HuH-7.5 (cell line): ENCODE measurements around the gene CLEC4D.
"Not testable (repeated sequence)": the region's sequence is repeated elsewhere in the genome, so short reads cannot be mapped to it uniquely, and the experiment has no call there.

Experiments used
- DNase-seq: peaks from one replicate; pipeline ENCODE4 v3.0.0; 2011; ENCODE audit warnings: low spot score

CLEC4D gene

GRCh38 chr12:8532045-8532444 lies 18.7 kb downstream of the CLEC4D start:
- DNase-seq = no peak

GRCh38 chr12:8537820-8538219 lies 24.5 kb downstream of the CLEC4D start:
- DNase-seq = not testable (repeated sequence)

GRCh38 chr12:8540831-8541230 lies 27.5 kb downstream of the CLEC4D start, which contains the start of gene CLEC4E:
Gene CLEC4E, minus strand, starts transcription at chr12:8540905. Its CDS starts 108 bp downstream, at chr12:8540797.
- DNase-seq = not testable (repeated sequence)

- DNase-seq = no peak
Measured at GRCh38 chr12:8541562-8541961, 28.3 kb downstream of the CLEC4D start.

GRCh38 chr12:8544295-8544694 lies 31.0 kb downstream of the CLEC4D start:
- DNase-seq = peak; percentile 48

- DNase-seq = no peak
Measured at GRCh38 chr12:8546591-8546990, 33.3 kb downstream of the CLEC4D start.

GRCh38 chr12:8547645-8548044 lies 34.3 kb downstream of the CLEC4D start:
- no peak for DNase-seq

- no peak for DNase-seq
Measured at GRCh38 chr12:8548192-8548591, 34.9 kb downstream of the CLEC4D start.

GRCh38 chr12:8549381-8549780 lies 36.1 kb downstream of the CLEC4D start:
- no peak for DNase-seq

- no peak for DNase-seq
Measured at GRCh38 chr12:8553088-8553627, 39.9 kb downstream of the CLEC4D start.

- no peak for DNase-seq
Measured at GRCh38 chr12:8554451-8555195, 41.3 kb downstream of the CLEC4D start.

- no peak for DNase-seq
Measured at GRCh38 chr12:8556531-8557097, 43.3 kb downstream of the CLEC4D start.

GRCh38 chr12:8559676-8560075 lies 46.4 kb downstream of the CLEC4D start:
- DNase-seq = no peak

- DNase-seq = no peak
Measured at GRCh38 chr12:8561011-8561410, 47.7 kb downstream of the CLEC4D start.

- DNase-seq = no peak
Measured at GRCh38 chr12:8562310-8562709, 49.0 kb downstream of the CLEC4D start.

- no peak for DNase-seq
Measured at GRCh38 chr12:8563356-8563755, 50.1 kb downstream of the CLEC4D start.

- no peak for DNase-seq
Measured at GRCh38 chr12:8564656-8565055, 51.4 kb downstream of the CLEC4D start.

GRCh38 chr12:8566052-8566451 lies 52.7 kb downstream of the CLEC4D start:
- DNase-seq = not testable (repeated sequence)

- DNase-seq = no peak
Measured at GRCh38 chr12:8566525-8566924, 53.2 kb downstream of the CLEC4D start.
